SK-N-MC (cell line): ENCODE data around the gene PYY.

Experiments used
- EZH2 ChIP-seq: fragments of 200-600 bp; sonication (generic); IDR thresholded peaks from one replicate; pipeline ENCODE4 v1.6.1; 2017; ENCODE audit warnings: antibody characterized with exemption
- POLR2AphosphoS5 ChIP-seq: IDR thresholded peaks from 2 replicates; pipeline ENCODE4 v1.6.1; 2012; ENCODE audit warnings: mild to moderate bottlenecking, low read depth, low read length, borderline replicate concordance

DNA sequence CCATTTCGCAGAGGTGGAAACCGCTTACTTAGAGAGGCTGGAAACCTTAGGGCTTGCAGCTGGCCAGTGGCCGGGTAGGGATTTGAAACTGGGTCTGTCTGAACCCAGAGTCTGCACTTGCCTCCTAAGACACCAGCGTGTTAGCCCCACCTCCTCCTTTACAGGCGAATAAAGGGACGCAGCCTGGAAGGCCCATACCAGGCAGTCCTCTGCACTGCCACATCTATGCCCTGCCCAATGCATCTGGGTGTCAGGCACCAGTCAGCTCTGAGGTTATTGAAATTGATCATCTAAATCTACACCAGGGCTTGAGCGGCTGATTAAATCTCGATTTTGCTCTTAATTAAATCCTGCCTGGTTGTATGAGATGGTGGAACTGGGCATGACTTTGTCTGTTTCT is 30.8 kb upstream of the PYY start:
- TF ChIP-seq POLR2AphosphoS5: no peak
- no peak for TF ChIP-seq EZH2
